ENCODE measurements around the gene SAMD4A. TPM values are rescaled to one million over a fixed set of nuclear protein-coding genes. Genes with fewer than 3 reads are reported as not detected.
A peak's percentile ranks its signal among the peaks of the same experiment; 100 is the strongest.

The SAMD4A gene
- total RNA-seq, 1 experiment from 2014 or later, result 77.2 TPM

GRCh38 chr14:54806616-54807015 lies 239.7 kb downstream of the SAMD4A start:
- Histone ChIP-seq H3K27ac (ENCODE audit: low read length) (peak overlapping the region; percentile 87), H3K4me3 (ENCODE audit: low read length) (no peak overlapping the region), H2AFZ (ENCODE audit: low read length) (no peak overlapping the region), H3K79me2 (ENCODE audit: low read length) (no peaks in the 10 kb centered on the region), H3K4me1 (ENCODE audit: low read length) (peaks cover 78% of the 10 kb centered on the region), H3K27me3 (ENCODE audit: low read length) (no peaks in the 10 kb centered on the region), H3K4me2 (ENCODE audit: low read depth, low read length, poor library complexity, severe bottlenecking) (peak overlapping the region; percentile 48), H3K9me3 (ENCODE audit: low read length) (no peaks in the 10 kb centered on the region), H3K9me2 (replicated peaks; ENCODE audit: insufficient read depth, low read length) (no peaks in the 10 kb centered on the region), H3K36me3 (ENCODE audit: insufficient read depth, low read length) (no peaks in the 10 kb centered on the region), H4K20me1 (ENCODE audit: insufficient read depth, low read depth, low read length) (no peaks in the 10 kb centered on the region), H3K9ac (ENCODE audit: low read length) (peak overlapping the region; percentile 27; the same call in 1 of the 2 replicates)
- no peak for DNase-seq

- no peaks in the 10 kb centered on the region for H3K36me3 ChIP-seq (ENCODE audit: insufficient read depth, low read length)
- no peaks in the 10 kb centered on the region for H3K9me2 ChIP-seq (replicated peaks; ENCODE audit: insufficient read depth, low read length)
- peaks cover 72% of the 10 kb centered on the region for H3K4me1 ChIP-seq (ENCODE audit: low read length)
- H4K20me1 ChIP-seq (ENCODE audit: insufficient read depth, low read depth, low read length), result no peaks in the 10 kb centered on the region
- H3K79me2 ChIP-seq (ENCODE audit: low read length), result no peaks in the 10 kb centered on the region
- peak overlapping the region; percentile 57 for H3K9ac ChIP-seq (ENCODE audit: low read length)
- H3K4me2 ChIP-seq (ENCODE audit: low read depth, low read length, poor library complexity, severe bottlenecking), result peak overlapping the region; percentile 46
- no peaks in the 10 kb centered on the region for H3K9me3 ChIP-seq (ENCODE audit: low read length)
- no peaks in the 10 kb centered on the region for H3K27me3 ChIP-seq (ENCODE audit: low read length)
- H3K27ac ChIP-seq (ENCODE audit: low read length), result peak overlapping the region; percentile 87
- H2AFZ ChIP-seq (ENCODE audit: low read length), result no peak overlapping the region
- peak; percentile 70 for DNase-seq
- no peak overlapping the region for H3K4me3 ChIP-seq (ENCODE audit: low read length)
These were observed 240.5 kb downstream of the SAMD4A start for GRCh38 chr14:54807428-54807827.

- no peak overlapping the region for H2AFZ ChIP-seq (ENCODE audit: low read length)
- no peaks in the 10 kb centered on the region for H3K36me3 ChIP-seq (ENCODE audit: insufficient read depth, low read length)
- no peak for DNase-seq
- peak overlapping the region; percentile 87 for H3K27ac ChIP-seq (ENCODE audit: low read length)
- H3K9me2 ChIP-seq (replicated peaks; ENCODE audit: insufficient read depth, low read length), result no peaks in the 10 kb centered on the region
- no peaks in the 10 kb centered on the region for H4K20me1 ChIP-seq (ENCODE audit: insufficient read depth, low read depth, low read length)
- H3K4me3 ChIP-seq (ENCODE audit: low read length), result no peak overlapping the region
- H3K79me2 ChIP-seq (ENCODE audit: low read length), result no peaks in the 10 kb centered on the region
- H3K9me3 ChIP-seq (ENCODE audit: low read length), result no peaks in the 10 kb centered on the region
- peak overlapping the region; percentile 57 for H3K9ac ChIP-seq (ENCODE audit: low read length)
- H3K27me3 ChIP-seq (ENCODE audit: low read length), result no peaks in the 10 kb centered on the region
- H3K4me2 ChIP-seq (ENCODE audit: low read depth, low read length, poor library complexity, severe bottlenecking), result peak overlapping the region; percentile 46
- H3K4me1 ChIP-seq (ENCODE audit: low read length), result peaks cover 67% of the 10 kb centered on the region
These were observed 241.0 kb downstream of the SAMD4A start for GRCh38 chr14:54807881-54808280.

- Histone ChIP-seq H3K9me2 (replicated peaks; ENCODE audit: insufficient read depth, low read length) (no peaks in the 10 kb centered on the region), H3K9ac (ENCODE audit: low read length) (peak overlapping the region; percentile 57), H3K4me3 (ENCODE audit: low read length) (no peak overlapping the region), H4K20me1 (ENCODE audit: insufficient read depth, low read depth, low read length) (no peaks in the 10 kb centered on the region), H3K79me2 (ENCODE audit: low read length) (no peaks in the 10 kb centered on the region), H3K27me3 (ENCODE audit: low read length) (no peaks in the 10 kb centered on the region), H3K36me3 (ENCODE audit: insufficient read depth, low read length) (no peaks in the 10 kb centered on the region), H3K4me1 (ENCODE audit: low read length) (peaks cover 62% of the 10 kb centered on the region), H3K27ac (ENCODE audit: low read length) (peak overlapping the region; percentile 87), H3K4me2 (ENCODE audit: low read depth, low read length, poor library complexity, severe bottlenecking) (peak overlapping the region; percentile 46), H3K9me3 (ENCODE audit: low read length) (no peaks in the 10 kb centered on the region), H2AFZ (ENCODE audit: low read length) (no peak overlapping the region)
- DNase-seq, result peak; percentile 64
These were observed 241.6 kb downstream of the SAMD4A start for GRCh38 chr14:54808326-54809161.

- Histone ChIP-seq H3K79me2 (ENCODE audit: low read length) (no peaks in the 10 kb centered on the region), H3K9me2 (replicated peaks; ENCODE audit: insufficient read depth, low read length) (no peaks in the 10 kb centered on the region), H3K36me3 (ENCODE audit: insufficient read depth, low read length) (peaks cover 9% of the 10 kb centered on the region), H3K9me3 (ENCODE audit: low read length) (no peaks in the 10 kb centered on the region), H3K9ac (ENCODE audit: low read length) (no peak overlapping the region), H3K27me3 (ENCODE audit: low read length) (no peaks in the 10 kb centered on the region), H3K4me1 (ENCODE audit: low read length) (peaks cover 53% of the 10 kb centered on the region), H3K27ac (ENCODE audit: low read length) (peak overlapping the region; percentile 87; the same call in 1 of the 2 replicates), H2AFZ (ENCODE audit: low read length) (no peak overlapping the region), H3K4me3 (ENCODE audit: low read length) (no peak overlapping the region), H3K4me2 (ENCODE audit: low read depth, low read length, poor library complexity, severe bottlenecking) (no peak overlapping the region), H4K20me1 (ENCODE audit: insufficient read depth, low read depth, low read length) (no peaks in the 10 kb centered on the region)
- no peak for DNase-seq
These were observed 242.8 kb downstream of the SAMD4A start for GRCh38 chr14:54809767-54810166.

GRCh38 chr14:54812617-54813016 lies 245.7 kb downstream of the SAMD4A start:
- H4K20me1 ChIP-seq (ENCODE audit: insufficient read depth, low read depth, low read length), result no peaks in the 10 kb centered on the region
- H3K36me3 ChIP-seq (ENCODE audit: insufficient read depth, low read length), result peaks cover 9% of the 10 kb centered on the region
- H3K27ac ChIP-seq (ENCODE audit: low read length), result peak overlapping the region; percentile 27; the same call in 1 of the 2 replicates
- H2AFZ ChIP-seq (ENCODE audit: low read length), result no peak overlapping the region
- no peak overlapping the region for H3K4me3 ChIP-seq (ENCODE audit: low read length)
- no peaks in the 10 kb centered on the region for H3K27me3 ChIP-seq (ENCODE audit: low read length)
- no peaks in the 10 kb centered on the region for H3K79me2 ChIP-seq (ENCODE audit: low read length)
- no peaks in the 10 kb centered on the region for H3K9me3 ChIP-seq (ENCODE audit: low read length)
- H3K4me1 ChIP-seq (ENCODE audit: low read length), result peaks cover 24% of the 10 kb centered on the region
- H3K4me2 ChIP-seq (ENCODE audit: low read depth, low read length, poor library complexity, severe bottlenecking), result no peak overlapping the region
- H3K9me2 ChIP-seq (replicated peaks; ENCODE audit: insufficient read depth, low read length), result no peaks in the 10 kb centered on the region
- DNase-seq, result no peak
- H3K9ac ChIP-seq (ENCODE audit: low read length), result no peak overlapping the region

GRCh38 chr14:54813081-54813480 lies 246.2 kb downstream of the SAMD4A start:
- no peak overlapping the region for H3K4me3 ChIP-seq (ENCODE audit: low read length)
- no peak overlapping the region for H2AFZ ChIP-seq (ENCODE audit: low read length)
- no peaks in the 10 kb centered on the region for H3K27me3 ChIP-seq (ENCODE audit: low read length)
- no peak for DNase-seq
- no peak overlapping the region for H3K9ac ChIP-seq (ENCODE audit: low read length)
- no peak overlapping the region for H3K27ac ChIP-seq (ENCODE audit: low read length)
- H3K9me3 ChIP-seq (ENCODE audit: low read length), result no peaks in the 10 kb centered on the region
- H4K20me1 ChIP-seq (ENCODE audit: insufficient read depth, low read depth, low read length), result no peaks in the 10 kb centered on the region
- peaks cover 20% of the 10 kb centered on the region for H3K4me1 ChIP-seq (ENCODE audit: low read length)
- no peaks in the 10 kb centered on the region for H3K9me2 ChIP-seq (replicated peaks; ENCODE audit: insufficient read depth, low read length)
- H3K79me2 ChIP-seq (ENCODE audit: low read length), result no peaks in the 10 kb centered on the region
- peaks cover 9% of the 10 kb centered on the region for H3K36me3 ChIP-seq (ENCODE audit: insufficient read depth, low read length)
- H3K4me2 ChIP-seq (ENCODE audit: low read depth, low read length, poor library complexity, severe bottlenecking), result no peak overlapping the region

- no peak overlapping the region for H3K4me3 ChIP-seq (ENCODE audit: low read length)
- H3K4me2 ChIP-seq (ENCODE audit: low read depth, low read length, poor library complexity, severe bottlenecking), result no peak overlapping the region
- no peaks in the 10 kb centered on the region for H3K9me2 ChIP-seq (replicated peaks; ENCODE audit: insufficient read depth, low read length)
- H3K4me1 ChIP-seq (ENCODE audit: low read length), result peaks cover 10% of the 10 kb centered on the region
- H3K27me3 ChIP-seq (ENCODE audit: low read length), result no peaks in the 10 kb centered on the region
- DNase-seq, result peak; percentile 86
- H2AFZ ChIP-seq (ENCODE audit: low read length), result no peak overlapping the region
- H3K9me3 ChIP-seq (ENCODE audit: low read length), result no peaks in the 10 kb centered on the region
- H3K36me3 ChIP-seq (ENCODE audit: insufficient read depth, low read length), result peaks cover 9% of the 10 kb centered on the region
- H3K9ac ChIP-seq (ENCODE audit: low read length), result no peak overlapping the region
- no peaks in the 10 kb centered on the region for H4K20me1 ChIP-seq (ENCODE audit: insufficient read depth, low read depth, low read length)
- no peak overlapping the region; the same call in 1 of the 2 replicates for H3K27ac ChIP-seq (ENCODE audit: low read length)
- no peaks in the 10 kb centered on the region for H3K79me2 ChIP-seq (ENCODE audit: low read length)
These were observed 247.1 kb downstream of the SAMD4A start for GRCh38 chr14:54814076-54814475.

All from Karpas-422 (cell line).